ENCODE measurements around the gene LUM.
A peak's percentile ranks its signal among the peaks of the same experiment; 100 is the strongest.

LUM gene

DNA sequence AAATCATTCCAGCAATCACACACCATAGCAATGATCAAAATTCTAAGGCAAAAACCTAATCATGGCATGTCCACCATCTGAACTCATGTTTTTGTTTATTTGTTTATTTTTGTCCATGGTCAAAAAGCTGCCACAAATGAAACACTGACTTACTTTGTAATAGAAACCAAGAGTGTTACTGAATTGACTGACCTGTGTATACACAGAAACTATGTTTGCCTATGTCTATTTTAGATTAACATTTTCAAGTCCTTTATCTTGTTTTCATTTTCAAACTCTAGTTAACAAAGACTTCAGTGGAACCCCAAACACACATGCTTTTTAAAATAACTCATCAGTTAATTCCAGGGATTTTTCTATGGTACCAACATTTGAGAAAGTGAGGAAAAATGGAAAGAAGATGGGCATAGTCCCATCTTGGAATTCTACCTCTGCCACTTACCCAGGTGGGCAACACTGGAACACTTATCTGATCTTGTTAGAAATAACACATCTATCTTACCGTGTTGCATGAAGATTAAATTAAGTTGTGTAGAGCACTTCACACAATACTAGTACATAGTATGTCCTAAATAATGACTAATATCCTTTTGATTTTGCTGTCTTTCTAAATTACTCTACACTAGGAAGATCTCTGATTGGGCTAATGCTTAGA, 6.4 kb downstream of the LUM start:
- Histone ChIP-seq H3K27ac (no peak overlapping the region), H3K4me1 (no peaks in the 10 kb centered on the region), H3K4me3 (no peak overlapping the region), H3K27me3 (no peaks in the 10 kb centered on the region), H3K36me3 (no peaks in the 10 kb centered on the region), H3K9me3 (no peaks in the 10 kb centered on the region)
- no peak for DNase-seq
- intact Hi-C loops (cut with DNase I; ENCODE audit: low total_unique reads), result no loop called here
- TF ChIP-seq, protein P1, sequence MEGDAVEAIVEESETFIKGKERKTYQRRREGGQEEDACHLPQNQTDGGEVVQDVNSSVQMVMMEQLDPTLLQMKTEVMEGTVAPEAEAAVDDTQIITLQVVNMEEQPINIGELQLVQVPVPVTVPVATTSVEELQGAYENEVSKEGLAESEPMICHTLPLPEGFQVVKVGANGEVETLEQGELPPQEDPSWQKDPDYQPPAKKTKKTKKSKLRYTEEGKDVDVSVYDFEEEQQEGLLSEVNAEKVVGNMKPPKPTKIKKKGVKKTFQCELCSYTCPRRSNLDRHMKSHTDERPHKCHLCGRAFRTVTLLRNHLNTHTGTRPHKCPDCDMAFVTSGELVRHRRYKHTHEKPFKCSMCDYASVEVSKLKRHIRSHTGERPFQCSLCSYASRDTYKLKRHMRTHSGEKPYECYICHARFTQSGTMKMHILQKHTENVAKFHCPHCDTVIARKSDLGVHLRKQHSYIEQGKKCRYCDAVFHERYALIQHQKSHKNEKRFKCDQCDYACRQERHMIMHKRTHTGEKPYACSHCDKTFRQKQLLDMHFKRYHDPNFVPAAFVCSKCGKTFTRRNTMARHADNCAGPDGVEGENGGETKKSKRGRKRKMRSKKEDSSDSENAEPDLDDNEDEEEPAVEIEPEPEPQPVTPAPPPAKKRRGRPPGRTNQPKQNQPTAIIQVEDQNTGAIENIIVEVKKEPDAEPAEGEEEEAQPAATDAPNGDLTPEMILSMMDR (IDR thresholded peaks at IDR 0.05), result no peak

DNA sequence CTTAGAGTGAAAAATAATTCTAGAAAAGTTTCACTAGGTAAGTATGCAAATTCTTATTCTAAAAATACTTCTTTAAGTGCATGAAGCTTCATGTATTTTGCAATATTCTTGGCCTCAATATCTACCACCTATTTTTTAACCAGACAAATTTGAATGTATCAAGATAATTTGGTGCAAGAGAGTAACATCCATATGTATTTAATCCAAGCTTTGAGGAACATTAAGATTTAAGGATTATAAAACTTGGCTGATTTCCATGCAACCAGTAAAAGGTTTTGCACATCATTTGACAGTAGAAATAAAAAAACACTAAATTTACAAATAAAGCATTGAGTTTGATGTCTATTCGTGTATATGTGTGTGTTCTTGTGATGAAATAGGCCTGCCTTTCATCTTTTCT, 7.7 kb downstream of the LUM start:
- Histone ChIP-seq H3K4me3 (no peak overlapping the region), H3K27me3 (no peaks in the 10 kb centered on the region), H3K36me3 (no peaks in the 10 kb centered on the region), H3K9me3 (no peaks in the 10 kb centered on the region), H3K27ac (no peak overlapping the region), H3K4me1 (peaks cover 0 to 8% (median 0%) of the 10 kb centered on the region in 4 donors)
- TF ChIP-seq, protein P1 (IDR thresholded peaks at IDR 0.05), result no peak
- intact Hi-C loops (cut with DNase I; ENCODE audit: low total_unique reads), result no loop called here
- DNase-seq, result no peak

GRCh38 chr12:91103101-91103500, 8.2 kb downstream of the LUM start:
- peaks cover 0 to 12% (median 0%) of the 10 kb centered on the region in 4 donors for H3K4me1 ChIP-seq
- no peak overlapping the region for H3K4me3 ChIP-seq
- intact Hi-C loops (cut with DNase I; ENCODE audit: low total_unique reads), result no loop called here
- H3K36me3 ChIP-seq, result no peaks in the 10 kb centered on the region
- H3K9me3 ChIP-seq, result no peaks in the 10 kb centered on the region
- DNase-seq, result no peak
- no peaks in the 10 kb centered on the region for H3K27me3 ChIP-seq
- H3K27ac ChIP-seq, result no peak overlapping the region
- TF ChIP-seq, protein P1 (IDR thresholded peaks at IDR 0.05), result no peak

DNA sequence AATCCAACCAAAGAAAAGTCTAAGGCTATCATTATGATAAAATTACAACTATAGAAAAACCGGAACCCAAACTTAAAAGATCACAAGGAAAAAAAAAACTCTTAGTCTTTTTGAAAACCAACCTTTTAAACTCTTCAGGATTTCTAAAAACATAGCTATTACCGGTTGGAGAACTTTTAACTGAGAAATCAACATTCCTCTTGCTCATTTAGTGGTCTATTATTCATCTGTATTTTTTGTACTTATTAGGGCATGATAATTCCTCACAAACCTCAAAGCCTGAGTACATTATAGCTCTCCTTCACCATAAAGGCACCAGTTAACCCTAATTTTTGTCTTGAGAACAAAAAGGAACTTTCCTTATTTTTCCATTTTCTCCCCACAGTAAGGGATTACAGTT, 10.4 kb downstream of the LUM start:
- Histone ChIP-seq H3K4me3 (no peak overlapping the region), H3K36me3 (no peaks in the 10 kb centered on the region), H3K27me3 (no peaks in the 10 kb centered on the region), H3K4me1 (peaks cover 0 to 12% (median 0%) of the 10 kb centered on the region in 4 donors), H3K27ac (no peak overlapping the region), H3K9me3 (peaks cover 0 to 2% (median 0%) of the 10 kb centered on the region in 3 donors)
- no peak for DNase-seq
- intact Hi-C loops (cut with DNase I; ENCODE audit: low total_unique reads), result no loop called here
- TF ChIP-seq, protein P1 (IDR thresholded peaks at IDR 0.05), result no peak

DNA sequence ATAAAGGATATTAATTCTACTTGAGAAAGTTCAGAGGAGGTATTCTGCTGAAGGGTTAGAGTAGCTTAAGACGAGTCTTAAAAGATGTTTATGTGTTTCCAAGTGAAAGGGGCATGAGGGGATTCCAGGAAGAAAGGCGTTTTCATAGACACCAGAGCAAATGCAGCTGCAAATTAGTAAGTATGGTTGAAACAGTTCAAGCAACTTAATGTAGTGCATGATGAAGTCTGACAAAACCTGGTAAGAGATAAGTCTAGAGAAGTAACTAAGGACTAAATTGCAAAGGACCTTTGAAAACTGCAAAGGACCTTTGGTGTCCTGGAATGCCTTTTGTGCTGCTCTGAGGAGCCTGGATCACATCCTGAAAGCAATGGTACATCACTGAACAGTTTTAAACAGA, 11.5 kb downstream of the LUM start:
- no peak for DNase-seq
- no peaks in the 10 kb centered on the region for H3K36me3 ChIP-seq
- intact Hi-C loops (cut with DNase I; ENCODE audit: low total_unique reads), result no loop called here
- H3K9me3 ChIP-seq, result peaks cover 0 to 3% (median 0%) of the 10 kb centered on the region in 3 donors
- TF ChIP-seq, protein P1 (IDR thresholded peaks at IDR 0.05), result no peak
- H3K27ac ChIP-seq, result peak overlapping the region in 1 of 2 donors; percentile 3
- H3K4me1 ChIP-seq, result peaks cover 0 to 12% (median 0%) of the 10 kb centered on the region in 4 donors
- H3K4me3 ChIP-seq, result no peak overlapping the region
- no peaks in the 10 kb centered on the region for H3K27me3 ChIP-seq
